ENCODE measurements around the gene PTBP3.
"Not testable (repeated sequence)": the region's sequence is repeated elsewhere in the genome, so short reads cannot be mapped to it uniquely, and the experiment has no call there.

The PTBP3 gene

DNA sequence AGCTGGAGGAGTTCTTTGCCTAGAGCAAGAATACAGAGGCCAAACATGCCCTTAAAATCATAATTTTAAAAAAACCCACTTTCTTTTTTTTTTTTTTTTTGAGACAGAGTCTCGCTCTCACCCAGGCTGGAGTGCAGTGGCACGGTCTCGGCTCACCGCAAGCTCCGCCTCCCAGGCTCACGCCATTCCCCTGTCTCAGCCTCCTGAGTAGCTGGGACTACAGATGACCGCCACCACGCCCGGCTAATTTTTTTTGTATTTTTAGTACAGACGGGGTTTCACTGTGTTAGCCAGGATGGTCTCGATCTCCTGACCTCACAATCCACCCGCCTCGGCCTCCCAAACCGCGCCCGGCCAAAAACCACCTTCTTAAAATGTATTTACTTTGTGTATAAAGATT is 66.3 kb downstream of the PTBP3 start:
- not testable (repeated sequence) for DNase-seq

DNA sequence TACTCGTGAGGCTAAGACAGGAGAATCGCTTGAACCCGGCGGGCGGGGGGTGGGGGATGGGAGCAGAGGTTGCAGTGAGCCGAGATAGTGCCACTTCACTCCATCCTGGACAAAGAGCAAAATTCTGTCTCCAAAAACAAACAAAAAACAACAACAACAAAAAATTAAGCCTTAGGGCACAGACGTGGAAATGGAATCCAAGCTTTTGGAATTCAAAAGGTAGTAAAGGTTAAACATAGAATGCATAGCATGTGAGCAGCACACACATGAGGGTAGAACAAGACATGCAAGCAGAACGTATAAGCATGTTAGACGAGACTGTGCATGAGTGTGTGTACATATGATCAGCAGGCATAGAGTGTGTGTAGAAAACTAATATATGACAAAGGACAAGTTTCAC is 68.0 kb downstream of the PTBP3 start:
- DNase-seq: no peak

DNA sequence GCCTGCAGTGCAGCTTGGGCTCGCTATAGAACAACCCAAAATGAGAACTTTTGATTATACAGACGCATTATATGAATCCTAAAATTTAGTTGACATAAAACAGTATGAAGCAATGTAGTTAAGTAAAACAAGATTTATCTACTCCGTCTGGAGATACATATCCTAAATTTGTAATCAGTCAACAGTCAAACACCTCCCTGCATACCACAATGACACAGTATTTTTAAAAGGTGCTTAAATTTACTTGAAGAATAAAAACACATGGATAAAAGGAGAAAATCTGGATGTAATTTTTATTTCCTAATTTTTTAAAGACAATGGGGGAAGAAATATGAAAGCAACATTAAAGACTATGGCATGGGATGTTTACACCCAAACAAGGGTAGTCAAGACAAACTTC is 70.8 kb downstream of the PTBP3 start:
- no peak for DNase-seq

GRCh38 chr9:112261133-112261532 is 72.3 kb downstream of the PTBP3 start:
- DNase-seq: no peak

GRCh38 chr9:112258106-112258505 is 75.3 kb downstream of the PTBP3 start:
- no peak for DNase-seq

DNA sequence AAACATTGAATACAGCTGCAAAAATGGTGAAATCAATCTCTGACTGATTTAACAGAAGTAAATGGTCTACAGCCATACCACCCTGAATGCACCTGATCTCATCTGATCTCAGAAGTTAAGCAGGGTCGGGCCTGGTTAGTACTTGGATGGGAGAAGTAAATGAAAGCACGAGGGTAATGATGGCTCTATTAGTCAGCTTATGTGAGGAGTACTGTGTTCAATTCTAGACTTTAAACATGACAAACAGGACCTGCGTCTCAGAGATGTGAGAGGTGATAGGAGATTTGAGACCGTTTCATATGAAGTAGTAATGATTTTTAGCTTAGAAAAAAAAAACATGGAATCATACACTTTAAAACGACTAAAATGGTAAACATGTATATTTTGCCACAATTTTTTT is 81.2 kb downstream of the PTBP3 start:
- no peak for DNase-seq

DNA sequence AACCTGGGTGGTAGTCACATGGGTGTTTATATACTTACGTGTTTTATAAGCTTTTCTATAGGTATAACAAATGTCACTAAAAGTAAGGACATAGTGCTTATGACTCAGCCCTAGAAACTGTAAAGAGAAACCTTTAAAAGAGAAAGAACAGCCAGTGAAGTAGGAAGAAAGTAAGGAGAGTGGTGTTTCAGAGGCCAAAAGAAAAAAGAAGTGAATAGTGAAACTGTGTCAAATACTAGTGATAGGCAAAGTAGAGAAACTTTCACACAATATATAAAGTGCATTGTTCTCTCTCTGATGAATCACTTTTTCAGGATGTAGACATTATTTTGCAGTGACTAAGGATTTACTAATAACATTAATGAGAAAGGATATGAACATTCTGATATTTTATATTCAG is 84.1 kb downstream of the PTBP3 start:
- DNase-seq: no peak

DNA sequence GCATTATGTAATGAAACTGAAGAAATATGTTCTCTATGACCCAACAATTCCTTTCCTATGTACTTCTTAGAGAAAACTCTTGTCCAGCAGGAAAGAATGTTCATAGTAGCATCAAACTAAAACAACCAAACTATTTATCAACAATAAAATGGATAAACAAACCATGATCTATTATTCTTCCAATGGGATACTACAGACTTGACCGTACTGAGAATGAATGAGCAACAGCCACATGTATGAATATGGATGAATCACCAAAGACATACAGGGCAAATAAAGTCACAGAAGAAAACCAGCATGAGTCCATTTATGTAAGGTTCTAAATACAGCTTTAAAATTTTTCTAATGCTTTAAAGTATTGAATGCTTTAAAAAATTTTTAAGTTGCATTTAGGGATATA is 84.7 kb downstream of the PTBP3 start:
- DNase-seq: no peak

GRCh38 chr9:112247090-112247489 is 86.3 kb downstream of the PTBP3 start:
- DNase-seq: no peak

DNA sequence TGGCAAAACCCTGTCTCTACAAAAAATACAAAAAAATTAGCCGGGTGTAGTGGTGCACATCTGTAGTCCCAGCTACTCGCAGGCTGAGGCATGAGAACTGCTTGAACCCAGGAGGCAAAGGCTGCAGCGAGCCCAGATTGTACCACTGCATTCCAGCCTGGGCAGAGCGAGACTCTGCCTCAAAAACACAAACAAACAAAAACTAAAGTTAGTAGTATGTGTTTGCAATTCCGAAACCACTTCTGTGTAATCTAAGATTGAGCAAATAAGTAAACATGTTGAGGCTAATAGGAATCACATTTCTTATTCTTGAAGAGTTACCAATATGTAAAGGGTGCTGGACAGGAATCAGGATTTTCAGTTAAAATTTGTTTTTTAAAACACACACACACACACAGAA is 88.3 kb downstream of the PTBP3 start:
- no peak for DNase-seq

DNA sequence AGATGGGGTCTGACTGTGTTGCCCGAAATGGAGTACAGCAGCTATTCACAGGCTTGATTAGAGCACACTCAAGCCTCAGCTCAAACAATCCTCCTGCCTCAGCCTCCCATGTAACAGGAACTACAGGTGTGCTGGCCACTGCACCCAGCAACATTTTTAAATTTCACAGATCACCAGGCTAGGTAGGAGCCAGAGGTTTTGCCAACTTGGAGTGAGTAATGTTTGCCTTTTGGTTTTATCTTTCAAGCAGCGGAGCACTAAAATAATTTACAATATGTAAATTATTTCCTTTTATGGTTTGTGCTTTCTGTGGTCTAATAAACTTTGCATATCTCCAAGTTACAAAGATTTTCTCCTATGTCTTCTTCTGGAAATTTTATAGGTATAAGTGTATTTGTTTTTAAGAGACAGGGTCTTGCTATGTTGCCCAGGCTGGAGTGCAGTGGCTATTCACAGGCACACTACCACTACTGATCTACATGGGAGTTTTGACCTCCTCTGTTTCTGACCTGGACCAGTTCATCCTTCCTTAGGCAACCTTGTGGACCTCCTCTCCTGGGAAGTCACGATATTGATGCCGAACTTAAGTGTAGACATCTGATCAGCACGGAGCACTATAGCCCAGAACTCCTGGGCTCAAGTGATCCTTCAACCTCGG is 91.1 kb downstream of the PTBP3 start:
- no peak for DNase-seq

DNA sequence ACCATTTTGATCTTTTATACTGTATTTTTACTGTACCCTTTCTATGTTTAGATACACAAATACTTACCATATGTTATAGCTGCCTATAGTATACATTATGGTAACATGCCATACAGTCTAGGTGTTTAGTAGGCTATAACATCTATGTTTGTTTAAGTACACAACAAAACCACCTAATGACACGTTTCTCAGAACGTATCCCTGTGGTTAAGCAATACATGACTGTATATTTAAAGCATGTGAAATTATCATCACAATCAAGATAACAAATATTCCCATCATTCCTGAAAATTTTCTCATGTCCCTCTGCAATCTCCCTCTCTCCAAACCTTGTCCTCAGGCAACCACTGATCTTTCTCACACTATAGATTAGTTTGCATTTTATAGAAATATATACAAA is 91.9 kb downstream of the PTBP3 start:
- DNase-seq: no peak

- DNase-seq: no peak
Observed at GRCh38 chr9:112239708-112240107, 93.7 kb downstream of the PTBP3 start.

GRCh38 chr9:112239284-112239683 is 94.1 kb downstream of the PTBP3 start:
- DNase-seq: no peak

GRCh38 chr9:112234779-112235178 is 98.6 kb downstream of the PTBP3 start:
- no peak for DNase-seq

DNA sequence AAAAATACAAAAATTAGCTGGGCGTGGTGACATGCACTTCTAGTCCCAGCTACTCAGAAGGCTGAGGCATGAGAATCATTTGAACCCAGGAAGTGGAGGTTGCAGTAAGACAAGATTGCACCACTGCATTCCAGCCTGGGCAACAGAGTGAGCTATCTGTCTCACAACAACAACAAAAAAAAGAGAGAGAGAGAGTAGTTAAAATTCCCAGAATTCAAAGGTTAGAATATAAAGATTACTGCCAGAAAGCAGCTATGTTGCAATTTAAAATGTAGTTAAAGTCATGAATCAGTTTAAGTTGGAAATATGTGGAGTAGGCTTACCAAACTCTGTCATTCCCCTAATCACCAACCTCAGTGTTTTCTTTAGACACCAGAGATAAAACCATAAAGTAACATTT is 99.7 kb downstream of the PTBP3 start:
- DNase-seq: no peak

DNA sequence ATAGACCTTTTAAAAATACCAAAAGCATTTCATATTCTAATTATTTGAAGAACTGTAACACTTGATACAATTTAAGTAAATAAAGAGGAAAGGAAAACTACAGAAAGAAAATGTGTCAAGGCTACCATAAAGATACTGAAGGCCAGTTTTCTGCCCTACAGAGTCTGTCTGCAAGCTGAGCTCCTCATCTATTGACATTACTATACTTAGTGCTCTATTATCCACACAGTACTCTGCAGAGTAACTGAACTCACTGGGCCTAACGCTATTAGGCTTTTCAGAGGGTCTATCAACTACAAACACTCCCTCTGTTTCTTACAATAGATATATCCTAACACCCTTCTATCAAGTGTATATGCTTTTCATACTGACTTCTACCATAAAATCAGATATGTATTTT is 101.2 kb downstream of the PTBP3 start:
- no peak for DNase-seq

GRCh38 chr9:112226091-112226490 is 107.3 kb downstream of the PTBP3 start:
- DNase-seq: no peak

- no peak for DNase-seq
Observed at GRCh38 chr9:112224401-112225289, 108.8 kb downstream of the PTBP3 start.

DNA sequence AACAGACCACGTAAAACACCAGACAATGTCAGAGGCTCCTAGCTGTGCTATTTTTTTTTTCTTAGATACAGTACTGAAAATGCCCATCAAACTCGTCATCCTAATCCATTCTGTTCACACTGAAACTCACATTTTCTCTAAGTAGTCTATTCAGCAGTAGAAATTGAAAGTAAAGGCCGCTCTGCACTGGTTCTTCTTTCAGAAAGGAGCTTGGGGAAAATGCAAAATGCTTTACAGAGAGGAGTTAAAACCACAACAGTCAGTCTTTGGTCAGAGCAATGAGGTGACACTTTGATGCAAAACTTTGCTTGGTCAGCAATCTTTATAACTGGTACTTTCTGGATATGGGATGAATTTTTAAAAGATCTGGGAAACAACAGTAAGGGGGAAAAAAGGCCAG is 114.5 kb downstream of the PTBP3 start:
- no peak for DNase-seq

GRCh38 chr9:112212926-112213325 is 120.5 kb downstream of the PTBP3 start:
- DNase-seq: no peak

- DNase-seq: no peak
Observed at GRCh38 chr9:112207451-112207850, 126.0 kb downstream of the PTBP3 start.

GRCh38 chr9:112203536-112203935 is 129.9 kb downstream of the PTBP3 start:
- DNase-seq: no peak

- no peak for DNase-seq
Observed at GRCh38 chr9:112200711-112201110, 132.7 kb downstream of the PTBP3 start.

- no peak for DNase-seq
Observed at GRCh38 chr9:112198646-112199045, 134.8 kb downstream of the PTBP3 start.
